Measurements from ENCODE around the gene CDR2L. TPM values are rescaled to one million over a fixed set of nuclear protein-coding genes. Genes with fewer than 3 reads are reported as not detected.
"Not testable (repeated sequence)": the region's sequence is repeated elsewhere in the genome, so short reads cannot be mapped to it uniquely, and the experiment has no call there.

The CDR2L gene
- total RNA-seq, 1 donor from 2014 or later: 34.9 TPM

- DNase-seq (ENCODE audit: extremely low spot score, unreplicated experiment): no peak
- no peak for TF ChIP-seq CTCF (conservative IDR thresholded peaks at IDR 0.05)
- Mint-ChIP-seq H3K4me3 (no peak overlapping the region), H3K27ac (no peak overlapping the region), H3K4me1 (ENCODE audit: unreplicated experiment) (peaks cover 15% of the 10 kb centered on the region), H3K27me3 (no peaks in the 10 kb centered on the region), H3K9me3 (no peaks in the 10 kb centered on the region), H3K36me3 (peaks cover 14% of the 10 kb centered on the region)
Measured at GRCh38 chr17:75041656-75042280, 54.3 kb downstream of the CDR2L start.

GRCh38 chr17:75043789-75044188, 56.4 kb downstream of the CDR2L start:
- not testable (repeated sequence) for H3K27ac Mint-ChIP-seq; H3K9me3 Mint-ChIP-seq; DNase-seq (ENCODE audit: extremely low spot score, unreplicated experiment); H3K4me3 Mint-ChIP-seq; H3K27me3 Mint-ChIP-seq
- Mint-ChIP-seq H3K4me1 (ENCODE audit: unreplicated experiment) (peaks cover 24% of the 10 kb centered on the region), H3K36me3 (peaks cover 12% of the 10 kb centered on the region)

GRCh38 chr17:75044716-75045115, 57.3 kb downstream of the CDR2L start:
- Mint-ChIP-seq H3K4me3 (peak overlapping the region; percentile 82), H3K4me1 (ENCODE audit: unreplicated experiment) (peaks cover 30% of the 10 kb centered on the region), H3K9me3 (no peaks in the 10 kb centered on the region), H3K36me3 (peaks cover 8% of the 10 kb centered on the region), H3K27ac (peak overlapping the region; percentile 87), H3K27me3 (no peaks in the 10 kb centered on the region)
- TF ChIP-seq CTCF (conservative IDR thresholded peaks at IDR 0.05): no peak
- DNase-seq (ENCODE audit: extremely low spot score, unreplicated experiment): no peak

- Mint-ChIP-seq H3K4me3 (peak overlapping the region; percentile 98), H3K27ac (peak overlapping the region; percentile 98), H3K4me1 (ENCODE audit: unreplicated experiment) (peaks cover 30% of the 10 kb centered on the region)
- not testable (repeated sequence) for H3K9me3 Mint-ChIP-seq; H3K36me3 Mint-ChIP-seq; DNase-seq (ENCODE audit: extremely low spot score, unreplicated experiment); H3K27me3 Mint-ChIP-seq
Measured at GRCh38 chr17:75045946-75046406, 58.5 kb downstream of the CDR2L start.

- H3K4me3 Mint-ChIP-seq: peak within 1 kb of the TSS; percentile 99
- DNase-seq (ENCODE audit: extremely low spot score, unreplicated experiment): peak; percentile 96
- peak within 1 kb of the TSS; percentile 98 for H3K27ac Mint-ChIP-seq
- H3K27me3 Mint-ChIP-seq: no peaks in the 10 kb centered on the region
- H3K4me1 Mint-ChIP-seq (ENCODE audit: unreplicated experiment): peaks cover 30% of the 10 kb centered on the region
- no peak for TF ChIP-seq CTCF (conservative IDR thresholded peaks at IDR 0.05)
- no peaks in the 10 kb centered on the region for H3K9me3 Mint-ChIP-seq
- peaks cover 2% of the 10 kb centered on the region for H3K36me3 Mint-ChIP-seq
Measured at GRCh38 chr17:75046407-75047289, 59.2 kb downstream of the CDR2L start, which contains the start of the genes ATP5PD and KCTD2. Gene ATP5PD (minus strand): TSS chr17:75046969. CDS start chr17:75042650, 4,319 bp downstream. Gene KCTD2 (plus strand): TSS chr17:75047225. CDS start chr17:75047251, 26 bp downstream.

GRCh38 chr17:75047398-75048098, 60.1 kb downstream of the CDR2L start:
- no peaks in the 10 kb centered on the region for H3K27me3 Mint-ChIP-seq
- no peak for DNase-seq (ENCODE audit: extremely low spot score, unreplicated experiment)
- H3K27ac Mint-ChIP-seq: peak overlapping the region; percentile 96
- peaks cover 30% of the 10 kb centered on the region for H3K4me1 Mint-ChIP-seq (ENCODE audit: unreplicated experiment)
- H3K36me3 Mint-ChIP-seq: peaks cover 6% of the 10 kb centered on the region
- H3K4me3 Mint-ChIP-seq: peak overlapping the region; percentile 99
- no peak for TF ChIP-seq CTCF (conservative IDR thresholded peaks at IDR 0.05)
- H3K9me3 Mint-ChIP-seq: no peaks in the 10 kb centered on the region
